Heart left ventricle (tissue), 13 donors: ENCODE measurements around the gene ABI1.

Source experiments
- CTCF ChIP-seq, 12 donors: fragments of 200-600 bp; sonication (generic) in 4 of 12; IDR thresholded peaks; one replicate each; pipeline versions ENCODE4 v1.5.0 to v1.8.0; 2018 to 2022; ENCODE audit warnings: antibody characterized with exemption in 12 of 12, mild to moderate bottlenecking in 5 of 12
- POLR2A ChIP-seq, 2 donors: fragments of 450-650 bp; IDR thresholded peaks; one replicate each; pipeline ENCODE4 v1.6.1; 2017; ENCODE audit warnings: antibody characterized with exemption in 2 of 2, mild to moderate bottlenecking in 2 of 2, moderate library complexity in 2 of 2
- donor health status: ischemic (EF 13 %, LVEDD 7.1; RV severe dilation, severe dysfunction).
- donor health status: DM: no; HTN: yes; CAD: no.
- donor health status: DM: no; HTN: no; CAD: no.
- donor health status: ischemic (EF 25% LVEDD 6.9; RV normal size, moderate dysfunction).
- donor health status: ischemic (EF 25% LVEDD 5.7; RV mildly dilated, moderate dysfunction).
- donor health status: ischemic (EF 35%, LVEDD 5.7; RV mildly dilated, moderate dysfunction).
- donor health status: nonischemic (EF 11% LVEDD 7.7; RV severe dilation, severe dysfunction).
- donor health status: DM: yes; HTN: yes; CAD: no.
- donor health status: PGD.
- donor health status: ischemic (EF 29% LVEDD 5.4; RV normal size, mild dysfunction).
- donor health status: nonischemic (EF 23%, LVEDD 6.1; RV moderate dilation, normal function).

- TF ChIP-seq POLR2A (IDR thresholded peaks at IDR 0.05) (no peak), CTCF (IDR thresholded peaks at IDR 0.05) (no peak)
Measured at GRCh38 chr10:26829810-26830515, 30.8 kb downstream of the ABI1 start.
